ENCODE data around the gene SNRPB.
A peak's percentile ranks its signal among the peaks of the same experiment; 100 is the strongest.
"Not testable (repeated sequence)": the region's sequence is repeated elsewhere in the genome, so short reads cannot be mapped to it uniquely, and the experiment has no call there.

Gene SNRPB

GRCh38 chr20:2470423-2471193 lies at the start of gene SNRPB:
TSS of gene SNRPB (minus strand) at chr20:2470789. CDS start at chr20:2470690, 99 bp downstream.
- DNase-seq = peak; percentile 99

- no peak for DNase-seq
Observed at GRCh38 chr20:2519115-2519809, 48.7 kb upstream of the SNRPB start.

- DNase-seq = no peak
Observed at GRCh38 chr20:2518558-2518957, 48.0 kb upstream of the SNRPB start.

GRCh38 chr20:2518096-2518495 lies 47.5 kb upstream of the SNRPB start:
- no peak for DNase-seq

- no peak for DNase-seq
Observed at GRCh38 chr20:2516399-2516798, 45.8 kb upstream of the SNRPB start.

- DNase-seq = no peak
Observed at GRCh38 chr20:2515203-2515602, 44.6 kb upstream of the SNRPB start.

GRCh38 chr20:2509794-2510193 lies 39.2 kb upstream of the SNRPB start:
- no peak for DNase-seq

- DNase-seq = no peak
Observed at GRCh38 chr20:2509468-2509781, 38.8 kb upstream of the SNRPB start.

- peak; percentile 95 for DNase-seq
Observed at GRCh38 chr20:2508631-2509467, 38.3 kb upstream of the SNRPB start, which contains the start of gene ZNF343. TSS of gene ZNF343 (minus strand) at chr20:2508915. CDS start at chr20:2493895, 15,020 bp downstream.

- DNase-seq = peak; percentile 22
Observed at GRCh38 chr20:2507875-2508630, 37.5 kb upstream of the SNRPB start.

GRCh38 chr20:2507464-2507863 lies 36.9 kb upstream of the SNRPB start:
- DNase-seq = peak; percentile 19

- not testable (repeated sequence) for DNase-seq
Observed at GRCh38 chr20:2506426-2506825, 35.8 kb upstream of the SNRPB start.

- not testable (repeated sequence) for DNase-seq
Observed at GRCh38 chr20:2504803-2505202, 34.2 kb upstream of the SNRPB start.

- not testable (repeated sequence) for DNase-seq
Observed at GRCh38 chr20:2502808-2503384, 32.3 kb upstream of the SNRPB start.

- no peak for DNase-seq
Observed at GRCh38 chr20:2485661-2486060, 15.1 kb upstream of the SNRPB start.

GRCh38 chr20:2485080-2485479 lies 14.5 kb upstream of the SNRPB start:
- DNase-seq = no peak

GRCh38 chr20:2483504-2483903 lies 12.9 kb upstream of the SNRPB start:
- no peak for DNase-seq

GRCh38 chr20:2480381-2480780 lies 9.8 kb upstream of the SNRPB start:
- DNase-seq = no peak

- peak; percentile 34 for DNase-seq
Observed at GRCh38 chr20:2476742-2477615, 6.4 kb upstream of the SNRPB start.

- DNase-seq = no peak
Observed at GRCh38 chr20:2475850-2476741, 5.5 kb upstream of the SNRPB start.
